K562 (cell line): Measurements from ENCODE around the gene SLCO1A2. TPM values are rescaled to one million over a fixed set of nuclear protein-coding genes. Genes with fewer than 3 reads are reported as not detected.

ENCODE experiments used
- ARNT ChIP-seq, 2 experiments: fragments of 450-650 bp; IDR thresholded peaks; 2 replicates each; pipeline ENCODE4 v1.6.1; 2016; ENCODE audit warnings: mild to moderate bottlenecking in 1 of 2
- E2F8 ChIP-seq: fragments of 450-650 bp; IDR thresholded peaks from 2 replicates; pipeline ENCODE4 v1.7.1; 2018; ENCODE audit warnings: mild to moderate bottlenecking, low read depth; ENCODE audit not compliant: partially characterized antibody
- FOXP4 ChIP-seq: sonication (generic); formaldehyde crosslinking; IDR thresholded peaks from 2 replicates; pipeline ENCODE4 v1.8.0; 2022; ENCODE audit warnings: mild to moderate bottlenecking, missing genetic modification reagents, borderline replicate concordance
- SAP30 ChIP-seq: fragments of 200-600 bp; sonication (generic); IDR thresholded peaks from 2 replicates; pipeline ENCODE4 v1.6.1; 2012; ENCODE audit warnings: borderline replicate concordance, low read depth, mild to moderate bottlenecking, moderate library complexity, low read length, control low read depth, inconsistent platforms; ENCODE audit not compliant: insufficient read depth, poor library complexity, severe bottlenecking
- SETDB1 ChIP-seq: IDR thresholded peaks from one replicate; pipeline ENCODE4 v1.6.1; 2012; ENCODE audit warnings: low read length, control low read depth, inconsistent platforms
- SLC30A9 ChIP-seq: fragments of 250-450 bp; sonication (Bioruptor Pico); IDR thresholded peaks from 2 replicates; pipeline ENCODE4 v1.8.0; 2022; ENCODE audit warnings: mild to moderate bottlenecking, moderate library complexity
- SMARCA4 ChIP-seq: fragments of 450-650 bp; IDR thresholded peaks from 2 replicates; pipeline ENCODE4 v1.6.1; 2016
- ZBTB12 ChIP-seq: fragments of 250-450 bp; sonication (Bioruptor Pico); IDR thresholded peaks from 2 replicates; pipeline ENCODE4 v1.4.0; 2020
- ZNF445 ChIP-seq: fragments of 250-450 bp; sonication (Bioruptor Pico); IDR thresholded peaks from 2 replicates; pipeline ENCODE4 v1.4.0; 2020; ENCODE audit warnings: low read depth, mild to moderate bottlenecking, moderate library complexity
- ZNF583 ChIP-seq: fragments of 250-450 bp; sonication (Bioruptor Pico); IDR thresholded peaks from 2 replicates; pipeline ENCODE4 v1.4.0; 2020
- polyA plus RNA-seq, 8 experiments: library from polyadenylated mRNA; depleted of rRNA in 4 of 8; stranded (reverse) in 5 of 8; unstranded in 3 of 8; fragments of >200 nt; fragmentation: Nextera tagmentation in 2 of 8; fragmentation: Illumina TruSeq in 1 of 8; extraction: Ambion mirVana in 2 of 8; extraction: Trizol in 1 of 8; gene quantifications; 2 replicates each; pipeline versions ENCODE4 v1.2.1 to v1.2.3, GENCODE V29; 2011 to 2014; ENCODE audit warnings: inconsistent platforms in 1 of 8, missing spikeins in 1 of 8
- total RNA-seq, 7 experiments: library from RNA; depleted of rRNA in 6 of 7; stranded (reverse); fragments of >200 nt in 6 of 7; fragmentation: Illumina TruSeq in 2 of 7; extraction: Trizol in 2 of 7; gene quantifications; 2 replicates each; pipeline versions ENCODE4 v1.2.1 to v1.2.3, GENCODE V29; 2011 to 2021; ENCODE audit warnings: low replicate concordance in 1 of 7

SLCO1A2 gene
- total and polyA plus RNA-seq, 9 of the 15 experiments (the other 6 are each of a cell fraction or from before 2014, with no cell fraction given): 1.2 to 4.4 (median 2.6) TPM

- TF ChIP-seq E2F8 (no peak), ZBTB12 (CRISPR knock-in tag) (no peak), ZNF445 (CRISPR knock-in tag) (no peak), ARNT (IDR thresholded peaks at IDR 0.05) (no peak), SMARCA4 (no peak), SAP30 (no peak), ZNF583 (CRISPR knock-in tag) (no peak), SLC30A9 (no peak), SETDB1 (no peak), FOXP4 (CRISPR knock-in tag) (no peak)
These were observed 45.0 kb downstream of the SLCO1A2 start (continued) for GRCh38 chr12:21289698-21290097.
